H54 (cell line): ENCODE measurements around the gene LRMDA.

Experiments used
- DNase-seq: peaks from one replicate; pipeline ENCODE4 v3.0.0; 2011; ENCODE audit warnings: low spot score, mixed read lengths; ENCODE audit not compliant: insufficient read length
- FAIRE-seq: peaks from 3 replicates; lab custom pipeline; 2011; peaks lifted over from hg19 to GRCh38; lab: Jason Lieb, UNC
- POLR2A ChIP-seq: IDR thresholded peaks from 2 replicates; pipeline ENCODE4 v1.6.1; 2011; ENCODE audit warnings: low read depth, mild to moderate bottlenecking, low read length

LRMDA gene

GRCh38 chr10:76550806-76551205 lies 1119.4 kb downstream of the LRMDA start:
- no peak for TF ChIP-seq POLR2A
- FAIRE-seq (no peak), DNase-seq (no peak)

DNA sequence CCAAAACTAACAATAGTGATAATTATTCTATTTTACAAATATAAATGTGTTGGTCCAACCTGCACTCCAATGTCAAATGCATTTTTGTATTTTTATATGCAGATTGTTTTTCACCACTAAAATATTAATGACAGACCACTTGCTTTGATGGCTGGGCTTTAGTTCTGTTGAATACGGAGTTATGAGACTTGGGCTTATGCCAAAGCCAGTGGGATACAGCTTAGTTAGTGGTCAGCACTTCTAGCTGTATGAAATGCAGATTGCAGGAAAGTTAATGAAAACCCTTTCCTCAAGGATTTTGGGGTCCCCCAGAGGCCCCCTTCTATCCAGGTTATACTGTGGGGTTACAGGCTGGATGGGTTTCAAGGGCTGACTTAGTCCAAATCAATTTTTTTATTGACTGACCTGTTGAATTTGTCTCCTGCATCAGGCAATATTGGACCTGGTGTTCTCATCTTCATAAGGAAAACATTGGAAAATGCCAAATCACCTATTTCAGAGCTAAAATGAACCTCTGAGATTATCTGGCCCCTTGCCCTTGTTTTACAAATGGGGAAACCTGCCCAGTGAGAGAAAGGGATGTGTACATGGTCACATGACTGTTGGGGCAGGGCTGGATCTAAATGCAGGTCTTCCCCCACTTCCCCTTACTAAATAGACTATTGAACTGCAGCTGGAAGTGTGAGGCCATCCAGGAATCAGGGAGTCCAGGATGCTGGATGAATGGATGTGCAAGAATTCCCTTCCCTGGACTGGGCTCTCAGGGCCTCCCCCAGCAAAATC lies 1120.9 kb downstream of the LRMDA start:
- no peak for FAIRE-seq
- TF ChIP-seq POLR2A, result no peak
- no peak for DNase-seq

DNA sequence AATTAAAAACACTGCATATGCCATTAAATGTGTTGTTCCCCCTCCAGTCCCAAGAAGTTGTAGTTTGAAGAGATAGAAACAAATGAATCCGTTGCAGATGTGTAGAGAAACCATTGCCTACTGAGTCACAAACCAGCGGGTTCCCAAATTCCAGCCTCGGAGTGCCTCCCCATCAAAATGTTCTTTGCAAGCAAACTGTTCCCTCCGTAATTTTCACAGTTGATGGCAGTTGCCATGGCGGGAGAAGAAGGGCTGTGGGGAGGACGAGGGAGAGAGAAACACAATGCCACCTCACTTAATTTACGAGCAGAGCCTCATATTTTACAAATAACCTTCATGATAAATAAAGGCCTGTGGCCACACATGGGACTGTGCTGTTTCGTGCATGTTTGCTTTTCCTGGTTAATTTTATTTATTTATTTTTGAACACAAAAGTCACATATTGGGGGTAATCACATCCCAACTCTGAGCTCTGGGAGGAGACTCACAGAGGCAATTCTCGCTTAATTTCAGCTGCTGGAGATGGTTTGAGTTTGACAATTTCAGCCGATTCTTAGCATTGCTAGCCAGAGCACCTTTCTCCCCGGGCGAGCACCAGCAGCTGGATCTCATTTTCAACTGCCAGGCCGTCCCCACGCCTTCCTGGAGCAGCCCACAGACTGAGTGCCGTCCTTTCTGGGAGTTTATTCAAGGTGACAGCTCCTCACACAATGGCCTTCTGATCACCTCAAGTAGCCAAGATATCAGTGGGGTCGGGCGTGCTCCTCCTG lies 1122.0 kb downstream of the LRMDA start:
- DNase-seq (no peak), FAIRE-seq (no peak)
- TF ChIP-seq POLR2A, result no peak

- no peak for DNase-seq
- TF ChIP-seq POLR2A, result no peak
- no peak for FAIRE-seq
These were observed 1122.6 kb downstream of the LRMDA start for GRCh38 chr10:76554033-76554408.

DNA sequence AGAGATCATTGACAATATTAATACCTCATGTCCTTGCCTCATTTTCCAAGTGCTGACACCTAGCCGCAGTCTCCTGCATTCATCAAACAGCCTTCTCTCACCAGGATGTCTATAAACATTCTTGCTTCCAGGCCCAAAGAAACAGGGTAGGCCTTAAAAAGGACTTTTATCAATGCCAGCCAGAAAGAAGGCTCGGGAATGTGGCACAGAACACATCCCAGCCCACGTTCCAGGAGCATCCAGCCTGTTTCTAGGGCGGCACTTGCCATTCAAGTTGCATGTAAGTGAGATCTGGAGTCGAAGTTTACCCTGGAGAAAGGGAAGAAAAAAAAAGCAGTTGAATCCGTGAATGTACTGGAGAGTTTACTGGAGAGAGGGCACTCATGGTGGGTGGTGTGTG lies 1123.1 kb downstream of the LRMDA start:
- DNase-seq (no peak), FAIRE-seq (no peak)
- TF ChIP-seq POLR2A, result no peak

- DNase-seq, result no peak
- no peak for FAIRE-seq
- no peak for TF ChIP-seq POLR2A
These were observed 1123.7 kb downstream of the LRMDA start for GRCh38 chr10:76555067-76555670.

DNA sequence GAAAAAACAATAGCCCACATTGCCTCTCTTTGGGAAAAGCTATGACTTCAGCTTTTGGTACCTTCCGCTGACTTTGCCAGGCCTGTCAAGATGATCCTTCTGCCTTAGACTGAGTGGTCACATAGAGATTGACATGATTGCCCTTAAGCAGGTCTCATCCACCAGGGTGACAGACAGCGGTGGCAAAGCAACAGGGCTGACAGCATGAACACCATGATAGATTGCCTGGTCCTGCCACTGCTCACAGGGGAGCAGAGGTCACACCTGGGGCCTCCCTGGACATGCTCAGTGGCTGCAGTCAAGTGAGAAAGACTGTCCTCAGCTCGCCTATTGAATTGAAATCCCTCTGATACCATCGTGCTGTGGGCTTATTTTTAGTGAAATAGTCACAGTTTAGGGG lies 1125.9 kb downstream of the LRMDA start:
- TF ChIP-seq POLR2A, result no peak
- FAIRE-seq, result no peak
- DNase-seq, result no peak

DNA sequence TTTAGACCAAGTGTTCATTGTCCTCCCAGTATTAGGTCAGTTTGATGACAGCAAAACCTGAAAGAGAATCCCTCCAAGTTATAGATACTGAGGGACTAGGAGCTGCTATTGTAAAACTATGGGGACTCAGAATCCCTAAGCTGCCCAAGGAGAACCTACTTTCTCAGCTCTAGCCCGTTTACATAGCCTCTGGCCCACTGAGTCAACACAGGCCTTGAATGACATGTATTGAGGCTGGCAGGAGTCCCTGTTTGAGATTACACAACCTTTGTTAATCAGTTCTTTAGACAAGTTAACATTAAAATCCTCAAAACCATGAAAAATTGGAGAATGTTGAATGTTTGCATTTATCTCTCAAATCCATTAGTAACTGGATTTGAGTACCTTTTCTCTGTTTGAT lies 1127.2 kb downstream of the LRMDA start:
- FAIRE-seq (no peak), DNase-seq (no peak)
- TF ChIP-seq POLR2A, result no peak

GRCh38 chr10:76558996-76559891 lies 1127.8 kb downstream of the LRMDA start:
- FAIRE-seq (peak; percentile 81), DNase-seq (no peak)
- TF ChIP-seq POLR2A, result no peak

DNA sequence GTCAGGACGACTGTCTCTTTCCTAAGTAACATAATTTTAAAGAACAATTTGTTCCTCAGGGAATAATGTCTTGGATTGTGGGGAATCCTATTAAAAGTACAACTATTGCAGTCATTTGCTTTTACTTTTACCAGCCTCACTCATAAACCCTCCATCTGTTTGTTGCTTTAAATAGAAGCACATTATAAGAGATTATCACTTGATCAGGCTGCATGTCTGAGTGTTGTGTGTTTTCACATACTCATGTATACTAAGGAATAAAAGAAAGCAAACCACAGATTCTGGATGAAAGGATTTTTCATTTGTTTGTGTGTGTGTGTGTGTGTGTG lies 1128.4 kb downstream of the LRMDA start:
- no peak for TF ChIP-seq POLR2A
- FAIRE-seq, result no peak
- no peak for DNase-seq

DNA sequence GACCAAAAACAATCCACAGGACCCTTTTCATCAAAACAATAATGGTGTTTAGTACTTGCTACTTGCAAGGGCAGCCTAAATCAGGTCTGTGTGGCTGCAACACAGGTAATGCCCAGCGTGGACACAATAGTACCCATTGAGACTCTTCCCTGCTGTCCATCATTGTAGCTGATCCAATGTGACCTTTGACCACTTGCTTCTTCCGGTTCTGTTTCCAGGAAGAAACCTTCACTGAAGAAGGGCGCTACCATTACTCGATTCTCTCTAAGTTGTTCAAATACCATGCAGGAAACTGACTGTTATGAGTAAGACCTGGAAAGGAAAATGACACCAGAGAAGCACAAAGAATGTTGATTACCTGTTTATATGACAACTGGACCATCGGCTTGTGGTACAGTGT lies 1128.9 kb downstream of the LRMDA start:
- TF ChIP-seq POLR2A, result no peak
- DNase-seq, result no peak
- FAIRE-seq, result peak; percentile 62

DNA sequence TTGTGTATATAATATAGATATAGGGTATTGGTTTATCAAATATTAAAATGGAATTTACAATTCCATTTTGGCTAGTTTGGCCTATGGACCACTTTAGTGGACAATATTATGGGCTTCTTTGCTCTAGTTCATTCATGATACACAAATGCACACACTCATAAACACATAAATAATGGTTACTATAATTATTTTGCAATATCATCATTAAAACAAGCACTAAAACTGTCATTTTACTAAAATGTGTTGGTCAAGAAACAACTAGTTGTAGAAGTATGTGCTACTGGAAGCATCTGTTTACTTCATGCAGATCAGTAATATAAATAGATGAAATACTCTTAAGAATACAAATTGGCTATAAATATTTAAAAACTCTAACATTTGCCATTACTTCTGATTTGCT lies 1131.9 kb downstream of the LRMDA start:
- DNase-seq (no peak), FAIRE-seq (no peak)
- no peak for TF ChIP-seq POLR2A

- DNase-seq, result no peak
- FAIRE-seq, result peak; percentile 57
- TF ChIP-seq POLR2A, result no peak
These were observed 1140.6 kb downstream of the LRMDA start for GRCh38 chr10:76572021-76572420.
